ENCODE results near the gene GCNT3. TPM values are rescaled to one million over a fixed set of nuclear protein-coding genes. Genes with fewer than 3 reads are reported as not detected.

Gene GCNT3
- total RNA-seq, 1 experiment from 2014 or later, result 0.52 TPM

DNA sequence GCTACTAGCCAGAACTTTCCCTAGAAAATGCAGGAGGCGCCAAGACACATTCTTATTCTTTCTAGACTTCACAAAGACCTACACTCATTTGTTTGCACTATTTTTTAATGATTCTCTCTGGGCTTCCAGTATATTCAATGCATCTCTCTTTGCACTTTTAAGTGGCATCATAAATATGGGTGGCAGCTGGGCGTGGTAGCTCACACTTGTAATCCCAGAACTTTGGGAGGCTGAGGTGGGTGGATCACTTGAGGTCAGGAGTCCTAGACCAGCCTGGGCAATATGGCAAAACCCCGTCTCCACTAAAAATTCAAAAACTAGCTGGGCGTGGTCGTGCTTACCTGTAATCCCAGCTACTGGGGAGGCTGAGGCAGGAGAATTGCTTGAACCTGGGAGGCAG is 5.6 kb upstream of the GCNT3 start:
- H3K9me2 ChIP-seq (ENCODE audit: insufficient read depth), result no peaks in the 10 kb centered on the region
- DNase-seq, result no peak
- no peaks in the 10 kb centered on the region for H4K20me1 ChIP-seq (ENCODE audit: insufficient read depth)
- no peaks in the 10 kb centered on the region; the same call in 1 of the 2 replicates for H3K9me3 ChIP-seq (ENCODE audit: insufficient read depth, low read depth)
- H2AFZ ChIP-seq, result no peak overlapping the region
- no peaks in the 10 kb centered on the region for H3F3A ChIP-seq (ENCODE audit: insufficient read depth, low read depth)
- H3K27me3 ChIP-seq (ENCODE audit: insufficient read depth, low read depth), result no peaks in the 10 kb centered on the region
- no peaks in the 10 kb centered on the region for H3K79me2 ChIP-seq (ENCODE audit: low read depth)
- no peaks in the 10 kb centered on the region for H3K4me1 ChIP-seq (replicated peaks; ENCODE audit: insufficient read depth)
- BruUV-seq (replicated peaks), result no TSS peak
- intact Hi-C loops (cut with micrococcal nuclease; ENCODE audit: unreplicated experiment), result no loop called here
- no peak overlapping the region for H3K4me2 ChIP-seq
- no peaks in the 10 kb centered on the region for H3K36me3 ChIP-seq (ENCODE audit: low read depth)
- H3K27ac ChIP-seq, result no peak overlapping the region
- ChIA-PET CTCF (no interaction called here), POLR2A (ENCODE audit: unreplicated experiment) (no interaction called here)
- TF ChIP-seq, protein P1, sequence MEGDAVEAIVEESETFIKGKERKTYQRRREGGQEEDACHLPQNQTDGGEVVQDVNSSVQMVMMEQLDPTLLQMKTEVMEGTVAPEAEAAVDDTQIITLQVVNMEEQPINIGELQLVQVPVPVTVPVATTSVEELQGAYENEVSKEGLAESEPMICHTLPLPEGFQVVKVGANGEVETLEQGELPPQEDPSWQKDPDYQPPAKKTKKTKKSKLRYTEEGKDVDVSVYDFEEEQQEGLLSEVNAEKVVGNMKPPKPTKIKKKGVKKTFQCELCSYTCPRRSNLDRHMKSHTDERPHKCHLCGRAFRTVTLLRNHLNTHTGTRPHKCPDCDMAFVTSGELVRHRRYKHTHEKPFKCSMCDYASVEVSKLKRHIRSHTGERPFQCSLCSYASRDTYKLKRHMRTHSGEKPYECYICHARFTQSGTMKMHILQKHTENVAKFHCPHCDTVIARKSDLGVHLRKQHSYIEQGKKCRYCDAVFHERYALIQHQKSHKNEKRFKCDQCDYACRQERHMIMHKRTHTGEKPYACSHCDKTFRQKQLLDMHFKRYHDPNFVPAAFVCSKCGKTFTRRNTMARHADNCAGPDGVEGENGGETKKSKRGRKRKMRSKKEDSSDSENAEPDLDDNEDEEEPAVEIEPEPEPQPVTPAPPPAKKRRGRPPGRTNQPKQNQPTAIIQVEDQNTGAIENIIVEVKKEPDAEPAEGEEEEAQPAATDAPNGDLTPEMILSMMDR (conservative IDR thresholded peaks at IDR 0.05), result no peak
- no peak for TF ChIP-seq EZH2 (IDR thresholded peaks at IDR 0.05; ENCODE audit: low read depth)
- H3K4me3 ChIP-seq, result no peak overlapping the region

DNA sequence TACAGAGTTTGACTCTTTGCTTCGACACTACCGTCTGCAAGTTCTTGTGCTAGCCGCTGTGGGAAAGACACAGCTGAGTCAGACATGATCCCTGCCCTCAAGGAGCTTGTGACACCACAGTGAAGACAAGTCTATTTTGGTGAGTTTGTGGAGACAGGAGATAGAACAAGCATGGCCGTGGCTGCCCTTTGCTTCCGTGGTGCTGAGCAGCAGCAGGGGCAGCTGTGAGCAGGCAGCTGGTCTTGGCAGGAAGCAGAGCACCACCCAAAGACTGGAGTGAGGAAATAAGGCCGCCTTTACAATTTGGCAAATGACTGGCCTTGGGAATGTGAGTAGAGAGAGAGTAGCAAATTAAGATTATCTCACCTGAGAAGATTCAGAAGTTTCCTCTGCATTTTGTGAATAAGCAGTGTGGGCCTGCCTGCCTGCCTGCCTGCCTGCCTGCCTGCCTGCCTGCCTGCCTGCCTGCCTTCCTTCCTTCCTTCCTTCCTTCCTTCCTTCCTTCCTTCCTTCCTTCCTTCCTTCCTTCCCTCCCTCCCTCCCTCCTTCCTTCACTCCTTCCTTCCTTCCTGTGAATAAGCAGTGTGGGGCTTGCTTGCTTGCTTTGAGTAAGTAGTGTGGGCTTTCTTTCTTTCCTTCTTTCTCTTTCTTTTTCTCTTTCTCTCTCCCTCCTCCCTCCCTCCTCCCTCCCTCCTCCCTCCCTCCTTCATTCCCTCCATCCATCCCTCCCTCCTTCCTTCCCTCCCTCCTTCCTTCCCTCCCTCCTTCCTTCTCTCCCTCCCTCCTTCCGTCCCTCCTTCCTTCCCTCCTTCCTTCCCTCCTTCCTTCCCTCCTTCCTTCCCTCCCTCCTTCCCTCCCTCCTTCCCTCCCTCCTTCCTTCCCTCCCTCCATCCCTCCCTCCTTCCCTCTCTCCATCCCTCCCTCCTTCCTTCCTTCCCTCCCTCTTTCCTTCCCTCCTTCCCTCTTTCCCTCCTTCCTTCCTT is 1.6 kb upstream of the GCNT3 start:
- Histone ChIP-seq H3K4me3 (no peak overlapping the region), H4K20me1 (ENCODE audit: insufficient read depth) (no peaks in the 10 kb centered on the region), H3K9me3 (ENCODE audit: insufficient read depth, low read depth) (no peaks in the 10 kb centered on the region), H3K36me3 (ENCODE audit: low read depth) (no peaks in the 10 kb centered on the region), H3K4me1 (replicated peaks; ENCODE audit: insufficient read depth) (peaks cover 18% of the 10 kb centered on the region), H3F3A (ENCODE audit: insufficient read depth, low read depth) (peaks cover 4% of the 10 kb centered on the region; the same call in 1 of the 2 replicates), H3K27me3 (ENCODE audit: insufficient read depth, low read depth) (no peaks in the 10 kb centered on the region), H3K79me2 (ENCODE audit: low read depth) (no peaks in the 10 kb centered on the region), H3K4me2 (no peak overlapping the region), H3K9me2 (ENCODE audit: insufficient read depth) (no peaks in the 10 kb centered on the region), H2AFZ (no peak overlapping the region), H3K27ac (no peak overlapping the region)
- CTCF ChIA-PET, result interaction anchor here (0.6 kb wide), 1 partner anchor 82 kb away, joined by 4 read pairs; no protein-coding TSS in a partner anchor
- intact Hi-C loops (cut with micrococcal nuclease; ENCODE audit: unreplicated experiment), result no loop called here
- no peak for DNase-seq
- no TSS peak for BruUV-seq (replicated peaks)
- TF ChIP-seq, protein P1 (conservative IDR thresholded peaks at IDR 0.05), result no peak
- TF ChIP-seq EZH2 (IDR thresholded peaks at IDR 0.05; ENCODE audit: low read depth), result no peak
- POLR2A ChIA-PET (ENCODE audit: unreplicated experiment), result interaction anchor here (0.6 kb wide), 1 partner anchor 1859 kb away, joined by 7 read pairs; no protein-coding TSS in a partner anchor

DNA sequence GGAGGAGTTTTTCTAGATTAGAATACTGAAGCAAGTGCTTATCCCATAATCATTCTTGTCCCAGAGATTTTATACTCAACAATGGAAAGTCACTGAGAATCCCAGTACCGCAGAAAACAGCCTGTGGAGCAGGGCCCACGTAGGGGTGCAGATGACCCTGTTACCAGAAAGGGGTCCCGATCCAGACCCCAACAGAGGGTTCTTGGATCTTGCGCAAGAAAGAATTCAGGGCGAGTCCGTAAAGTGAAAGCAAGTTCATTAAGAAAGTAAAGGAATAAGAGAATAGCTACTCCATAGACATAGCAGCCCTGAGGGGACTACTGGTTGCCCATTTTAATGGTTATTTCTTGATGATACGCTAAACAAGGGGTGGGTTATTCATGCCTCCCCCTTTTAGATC is 2.6 kb downstream of the GCNT3 start:
- Histone ChIP-seq H3K4me2 (no peak overlapping the region), H2AFZ (no peak overlapping the region), H3K9me3 (ENCODE audit: insufficient read depth, low read depth) (no peaks in the 10 kb centered on the region), H3K9me2 (ENCODE audit: insufficient read depth) (no peaks in the 10 kb centered on the region), H3K36me3 (ENCODE audit: low read depth) (no peaks in the 10 kb centered on the region), H3K27me3 (ENCODE audit: insufficient read depth, low read depth) (no peaks in the 10 kb centered on the region), H4K20me1 (ENCODE audit: insufficient read depth) (no peaks in the 10 kb centered on the region), H3F3A (ENCODE audit: insufficient read depth, low read depth) (peaks cover 4% of the 10 kb centered on the region; the same call in 1 of the 2 replicates), H3K79me2 (ENCODE audit: low read depth) (no peaks in the 10 kb centered on the region), H3K4me3 (no peak overlapping the region), H3K27ac (no peak overlapping the region), H3K4me1 (replicated peaks; ENCODE audit: insufficient read depth) (peaks cover 29% of the 10 kb centered on the region)
- no peak for DNase-seq
- TF ChIP-seq EZH2 (IDR thresholded peaks at IDR 0.05; ENCODE audit: low read depth), result no peak
- TF ChIP-seq, protein P1 (conservative IDR thresholded peaks at IDR 0.05), result no peak
- POLR2A ChIA-PET (ENCODE audit: unreplicated experiment), result no interaction called here
- BruUV-seq (replicated peaks), result no TSS peak
- CTCF ChIA-PET, result no interaction called here
- intact Hi-C loops (cut with micrococcal nuclease; ENCODE audit: unreplicated experiment), result no loop called here
